Measurements from ENCODE around the gene MS4A18. TPM values are rescaled to one million over a fixed set of nuclear protein-coding genes. Genes with fewer than 3 reads are reported as not detected.
"Not testable (repeated sequence)": the region's sequence is repeated elsewhere in the genome, so short reads cannot be mapped to it uniquely, and the experiment has no call there.

Gene MS4A18
- not detected for total RNA-seq
- long read RNA-seq: 0 reads

- intact Hi-C loops (cut with DNase I): no loop called here
- DNase-seq (ENCODE audit: low spot score): no peak
These were observed at the start of gene MS4A18 for GRCh38 chr11:60724420-60724819. TSS of gene MS4A18 (plus strand) at chr11:60724720.

DNA sequence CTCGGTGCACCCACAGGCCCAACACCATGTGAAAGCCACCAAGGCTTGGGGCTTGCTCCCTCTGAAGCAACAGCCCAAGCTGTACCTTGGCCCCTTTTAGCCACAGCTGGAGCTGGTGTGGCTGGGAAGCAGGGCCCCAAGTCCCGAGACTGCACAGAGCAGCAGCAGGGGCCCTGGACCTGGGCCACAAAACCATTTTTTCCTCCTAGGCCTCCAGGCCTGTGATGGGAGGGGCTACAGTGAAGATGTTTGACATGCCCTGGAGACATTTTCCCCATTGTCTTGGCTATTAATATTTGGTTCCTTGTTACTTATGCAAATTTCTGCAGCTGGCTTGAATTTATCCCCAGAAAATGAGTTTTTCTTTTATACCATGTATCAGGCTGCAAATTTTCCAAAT lies 46.3 kb upstream of the MS4A18 start:
- intact Hi-C loops (cut with DNase I): not testable (repeated sequence)

DNA sequence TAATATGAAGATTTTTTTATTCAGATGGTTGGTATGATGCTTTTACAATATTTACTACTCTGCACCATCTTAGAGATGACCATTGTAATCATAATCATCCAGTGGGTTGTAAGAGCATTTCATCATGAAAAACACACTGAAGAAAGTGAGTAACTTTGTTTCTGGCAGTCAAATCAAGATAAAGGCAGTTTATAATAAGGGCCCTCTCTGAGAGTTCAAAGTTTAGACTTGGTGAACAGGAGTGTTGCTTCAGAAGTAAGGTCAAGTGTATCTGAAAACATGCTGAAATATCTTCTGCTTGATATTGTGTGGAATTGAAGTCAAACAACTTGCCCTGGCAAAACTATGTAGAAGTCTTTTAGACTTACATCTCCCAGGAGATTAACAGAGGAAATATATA lies 44.6 kb upstream of the MS4A18 start:
- DNase-seq (ENCODE audit: low spot score): no peak
- intact Hi-C loops (cut with DNase I): no loop called here

More for the DNA sequence above, 46.3 kb upstream of the MS4A18 start:
- DNase-seq (ENCODE audit: low spot score): not testable (repeated sequence)

DNA sequence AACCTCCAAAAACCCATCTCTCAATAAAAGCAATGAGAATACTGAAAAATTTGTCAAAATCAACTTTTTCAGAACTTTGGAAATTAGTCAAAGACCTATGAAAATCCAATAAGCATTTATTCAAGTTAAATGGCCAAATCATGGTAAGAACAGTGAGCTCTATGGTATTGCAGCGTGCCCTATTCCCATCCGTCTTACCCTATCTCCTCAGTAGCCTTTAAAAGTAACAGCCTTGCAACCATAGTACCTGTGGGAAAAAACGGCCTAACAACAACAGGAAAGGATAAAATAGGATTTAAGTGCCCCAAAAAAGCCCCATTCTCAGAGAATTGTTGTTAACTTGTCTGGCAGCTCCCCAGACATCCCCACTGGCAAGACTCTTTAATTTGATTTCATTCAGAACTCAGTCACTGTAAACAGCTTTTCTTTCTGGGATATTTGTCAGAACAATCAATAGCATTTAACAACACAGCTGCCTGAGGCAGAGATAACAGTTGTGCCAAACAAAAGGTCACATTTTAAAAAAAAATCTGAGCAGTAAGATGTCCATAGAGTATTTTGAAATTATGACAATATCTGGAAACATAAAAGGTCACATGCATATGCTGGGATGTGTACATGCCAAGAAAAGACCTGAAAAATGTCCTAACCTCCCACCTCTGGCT lies 43.9 kb upstream of the MS4A18 start:
- intact Hi-C loops (cut with DNase I): no loop called here
- DNase-seq (ENCODE audit: low spot score): no peak

GRCh38 chr11:60684541-60684848 lies 40.0 kb upstream of the MS4A18 start:
- DNase-seq (ENCODE audit: low spot score); intact Hi-C loops (cut with DNase I): not testable (repeated sequence)

- DNase-seq (ENCODE audit: low spot score): no peak
- intact Hi-C loops (cut with DNase I): no loop called here
These were observed 32.9 kb upstream of the MS4A18 start for GRCh38 chr11:60691661-60692060.

GRCh38 chr11:60699284-60699691 lies 25.2 kb upstream of the MS4A18 start, which contains the start of gene MS4A8:
TSS of gene MS4A8 (plus strand) at chr11:60699612. CDS start at chr11:60700861, 1,249 bp downstream.
- DNase-seq (ENCODE audit: low spot score): no peak
- intact Hi-C loops (cut with DNase I): no loop called here

- intact Hi-C loops (cut with DNase I): no loop called here
- no peak for DNase-seq (ENCODE audit: low spot score)
These were observed 24.6 kb upstream of the MS4A18 start for GRCh38 chr11:60699936-60700335.

GRCh38 chr11:60700689-60701468 lies 23.6 kb upstream of the MS4A18 start:
- no peak for DNase-seq (ENCODE audit: low spot score)
- intact Hi-C loops (cut with DNase I): no loop called here

DNA sequence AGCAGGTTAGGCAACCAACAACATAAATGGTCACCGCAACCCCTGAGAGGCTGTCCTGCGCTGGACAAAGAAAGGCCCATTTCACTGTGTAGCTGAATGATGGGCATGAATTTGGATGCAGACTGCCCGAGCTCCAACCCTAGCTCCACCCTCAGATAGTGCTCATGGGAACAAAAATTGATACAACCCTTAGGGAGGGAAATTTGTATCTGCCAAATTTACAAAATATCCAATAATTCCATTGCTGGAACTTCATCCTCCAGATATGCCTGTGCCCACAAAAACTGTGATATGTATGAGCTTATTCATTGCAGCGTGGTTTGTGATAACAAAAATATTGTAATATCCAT lies 23.1 kb upstream of the MS4A18 start:
- no peak for DNase-seq (ENCODE audit: low spot score)
- intact Hi-C loops (cut with DNase I): no loop called here

GRCh38 chr11:60703374-60703773 lies 21.1 kb upstream of the MS4A18 start:
- intact Hi-C loops (cut with DNase I): no loop called here
- no peak for DNase-seq (ENCODE audit: low spot score)

DNA sequence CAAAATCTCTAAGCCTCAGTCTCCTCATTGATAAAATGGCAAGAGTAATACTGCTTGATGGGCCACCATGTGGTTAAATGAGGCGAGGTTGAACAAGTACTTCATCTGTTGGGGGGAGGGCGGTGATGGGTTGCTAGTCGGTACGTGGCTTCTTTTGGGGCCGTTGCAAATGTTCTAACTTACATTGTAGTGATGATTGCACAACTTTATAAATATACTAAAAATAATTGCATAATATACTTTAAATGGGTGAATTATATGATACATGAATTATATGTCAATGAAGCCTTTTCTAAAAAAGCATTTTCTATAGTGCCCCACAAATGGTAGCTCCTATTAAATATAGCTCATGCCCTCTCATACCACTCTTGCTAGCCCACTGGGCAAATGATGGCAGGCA lies 18.6 kb upstream of the MS4A18 start:
- intact Hi-C loops (cut with DNase I): no loop called here
- DNase-seq (ENCODE audit: low spot score): no peak

- no peak for DNase-seq (ENCODE audit: low spot score)
- intact Hi-C loops (cut with DNase I): no loop called here
These were observed 17.6 kb upstream of the MS4A18 start for GRCh38 chr11:60706931-60707330.

- intact Hi-C loops (cut with DNase I): no loop called here
These were observed 14.0 kb upstream of the MS4A18 start for GRCh38 chr11:60710482-60710881.

DNA sequence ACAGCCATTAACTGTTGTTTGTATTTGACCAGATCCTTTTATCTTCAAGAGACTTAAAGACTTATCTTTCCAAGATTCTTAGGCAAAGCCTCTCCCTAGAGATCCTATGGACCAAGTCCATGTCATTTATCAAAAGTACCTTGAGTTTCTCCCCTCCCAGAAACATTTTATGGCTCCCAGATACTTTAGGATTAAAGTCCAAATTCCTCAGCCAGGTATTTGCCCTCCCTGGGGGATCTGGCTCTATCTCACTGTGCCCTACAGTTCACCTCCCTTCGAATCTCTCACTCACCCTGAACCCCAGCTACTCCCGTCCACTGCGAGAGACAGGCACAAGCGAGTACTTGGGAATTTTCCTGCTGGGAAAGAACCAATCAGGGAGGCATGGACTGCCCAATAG lies 13.2 kb upstream of the MS4A18 start:
- intact Hi-C loops (cut with DNase I): no loop called here
- DNase-seq (ENCODE audit: low spot score): no peak

More at GRCh38 chr11:60710482-60710881, 14.0 kb upstream of the MS4A18 start:
- DNase-seq (ENCODE audit: low spot score): no peak

GRCh38 chr11:60713423-60713822 lies 11.1 kb upstream of the MS4A18 start:
- intact Hi-C loops (cut with DNase I); DNase-seq (ENCODE audit: low spot score): not testable (repeated sequence)

GRCh38 chr11:60717956-60718355 lies 6.6 kb upstream of the MS4A18 start:
- DNase-seq (ENCODE audit: low spot score): no peak
- intact Hi-C loops (cut with DNase I): no loop called here

- DNase-seq (ENCODE audit: low spot score): no peak
- intact Hi-C loops (cut with DNase I): no loop called here
These were observed 5.8 kb upstream of the MS4A18 start for GRCh38 chr11:60718524-60719316.

DNA sequence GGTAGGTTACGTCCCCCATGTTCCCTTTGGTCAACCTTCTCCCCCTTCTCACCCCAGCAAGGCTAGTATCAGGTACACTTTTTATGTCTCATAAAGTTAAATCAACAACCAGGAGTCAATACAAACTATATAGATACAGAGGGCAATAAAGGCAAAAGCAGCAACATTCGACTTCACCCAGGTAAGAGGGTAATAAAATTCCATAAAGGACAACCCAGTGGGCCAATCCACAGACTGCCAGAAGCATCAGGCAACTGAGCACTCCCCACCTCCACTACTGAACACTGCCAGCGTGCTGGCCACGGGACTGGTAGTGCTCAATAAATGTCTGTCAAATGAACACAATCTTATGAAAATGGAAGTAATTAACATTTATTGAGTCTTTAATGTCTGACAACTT lies 5.1 kb upstream of the MS4A18 start:
- intact Hi-C loops (cut with DNase I): no loop called here
- no peak for DNase-seq (ENCODE audit: low spot score)

DNA sequence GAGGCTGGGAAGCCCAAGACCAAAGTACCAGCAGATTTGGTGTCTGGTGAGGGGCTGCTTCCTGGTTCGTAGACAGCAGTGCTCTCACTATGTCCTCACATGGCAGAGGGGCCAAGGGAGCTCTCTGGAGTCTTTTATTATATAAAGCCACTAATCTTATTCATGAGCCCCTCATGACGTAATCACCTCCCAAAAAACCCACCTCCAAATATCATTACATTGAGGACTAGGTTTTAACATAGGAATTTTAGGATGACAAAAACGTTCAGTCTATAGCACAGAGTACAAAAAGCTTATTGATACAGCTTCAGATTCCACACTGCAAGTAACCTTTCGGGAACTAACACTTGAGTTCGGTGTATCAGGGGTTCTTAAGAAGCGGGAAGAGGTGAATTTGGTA lies 4.1 kb upstream of the MS4A18 start:
- intact Hi-C loops (cut with DNase I): no loop called here
- DNase-seq (ENCODE audit: low spot score): no peak

DNA sequence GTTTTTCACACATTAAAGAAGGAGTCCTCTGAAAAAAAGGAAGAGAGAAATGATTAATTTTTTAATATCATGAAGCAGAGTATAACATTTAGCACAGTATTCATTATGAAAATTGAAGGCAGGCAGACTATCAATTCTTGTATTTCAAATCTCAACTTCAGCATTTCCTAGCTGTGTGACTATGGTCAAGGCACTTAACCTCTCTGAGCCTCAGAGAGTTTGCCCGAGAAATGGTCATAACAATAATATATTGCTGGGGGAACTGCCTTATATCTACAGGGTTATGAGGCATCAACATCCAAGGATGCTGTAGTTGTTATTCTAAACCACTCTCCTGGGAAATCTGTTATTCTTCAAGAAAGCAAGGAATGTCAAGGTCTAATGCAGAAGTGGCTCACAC lies 1.1 kb downstream of the MS4A18 start:
- intact Hi-C loops (cut with DNase I): no loop called here
- DNase-seq (ENCODE audit: low spot score): no peak
